Right hindlimb (tissue), 1 donor: ENCODE measurements around the gene NOXRED1.
"Not testable (repeated sequence)": the region's sequence is repeated elsewhere in the genome, so short reads cannot be mapped to it uniquely, and the experiment has no call there.

Source experiments
- DNase-seq: peaks from one replicate; pipeline ENCODE4 v3.0.0-alpha.2; 2018

Gene NOXRED1

GRCh38 chr14:77423423-77423822 lies at the start of gene NOXRED1:
Gene NOXRED1 (minus strand): TSS chr14:77423523. CDS start chr14:77422889, 634 bp downstream.
- DNase-seq: no peak

DNA sequence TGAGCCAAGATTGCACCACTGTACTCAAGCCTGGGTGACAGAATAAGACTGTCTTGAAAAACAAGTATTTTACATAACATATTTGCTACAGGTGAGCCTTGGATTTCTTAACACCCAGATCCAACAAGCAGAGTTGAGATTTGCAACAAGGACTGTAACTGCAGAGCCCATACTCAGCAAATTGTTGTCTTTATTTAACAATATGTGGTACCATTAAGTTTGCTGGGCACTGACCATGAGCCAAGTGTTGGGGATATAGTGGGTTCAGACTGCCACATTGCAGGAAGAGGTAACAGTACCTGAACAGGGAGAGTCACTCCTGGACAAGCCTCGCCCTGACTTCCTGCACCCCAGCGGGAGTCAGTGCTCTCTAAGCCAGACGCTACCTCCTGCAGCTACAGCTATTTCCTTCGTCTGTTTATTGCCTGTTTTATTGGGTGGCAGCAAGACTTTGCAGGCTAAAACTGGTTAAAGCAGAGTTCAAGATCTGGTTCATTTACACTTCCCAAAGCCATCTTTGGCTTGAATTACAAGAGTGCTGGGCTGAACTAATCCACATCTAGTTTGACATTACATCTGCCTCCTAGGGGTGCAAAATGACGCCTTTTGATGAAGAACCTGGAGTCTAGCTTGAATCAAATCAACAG lies 47.0 kb upstream of the NOXRED1 start:
- DNase-seq: no peak

- no peak for DNase-seq
These were observed 46.2 kb upstream of the NOXRED1 start for GRCh38 chr14:77469539-77469938.

GRCh38 chr14:77469067-77469505 lies 45.8 kb upstream of the NOXRED1 start:
- DNase-seq: no peak

- DNase-seq: no peak
These were observed 44.5 kb upstream of the NOXRED1 start for GRCh38 chr14:77467801-77468200.

DNA sequence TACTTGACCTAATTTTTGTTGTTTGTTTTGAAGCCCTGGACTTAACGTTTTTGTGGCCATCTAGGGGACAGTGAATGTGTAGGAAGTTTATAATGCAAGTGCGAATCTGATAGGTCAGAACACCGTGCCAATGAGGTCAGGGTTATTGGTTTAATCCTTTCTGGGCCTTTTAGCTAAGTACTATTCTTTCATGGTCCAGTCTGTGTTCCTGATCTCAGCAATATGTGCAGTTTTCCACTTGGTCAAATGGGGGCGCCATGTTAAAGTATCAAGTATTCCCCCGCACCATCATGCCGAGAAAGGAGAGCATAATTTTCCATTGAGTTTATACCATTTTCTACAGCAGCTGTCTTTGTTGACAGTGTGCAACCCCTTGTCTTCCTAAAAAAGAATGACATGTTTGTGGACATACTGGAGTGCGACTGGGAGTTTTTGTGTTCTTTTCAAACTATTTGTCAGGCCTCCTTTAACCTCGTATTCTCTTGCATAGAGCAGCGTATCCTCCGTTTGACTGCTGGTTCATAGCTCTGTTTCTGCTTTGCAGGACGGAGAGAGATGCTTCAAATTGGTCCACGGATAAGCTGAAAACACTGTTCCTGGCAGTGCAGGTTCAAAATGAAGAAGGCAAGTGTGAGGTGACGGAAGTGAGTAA lies 35.9 kb upstream of the NOXRED1 start:
- peak; percentile 54 for DNase-seq

DNA sequence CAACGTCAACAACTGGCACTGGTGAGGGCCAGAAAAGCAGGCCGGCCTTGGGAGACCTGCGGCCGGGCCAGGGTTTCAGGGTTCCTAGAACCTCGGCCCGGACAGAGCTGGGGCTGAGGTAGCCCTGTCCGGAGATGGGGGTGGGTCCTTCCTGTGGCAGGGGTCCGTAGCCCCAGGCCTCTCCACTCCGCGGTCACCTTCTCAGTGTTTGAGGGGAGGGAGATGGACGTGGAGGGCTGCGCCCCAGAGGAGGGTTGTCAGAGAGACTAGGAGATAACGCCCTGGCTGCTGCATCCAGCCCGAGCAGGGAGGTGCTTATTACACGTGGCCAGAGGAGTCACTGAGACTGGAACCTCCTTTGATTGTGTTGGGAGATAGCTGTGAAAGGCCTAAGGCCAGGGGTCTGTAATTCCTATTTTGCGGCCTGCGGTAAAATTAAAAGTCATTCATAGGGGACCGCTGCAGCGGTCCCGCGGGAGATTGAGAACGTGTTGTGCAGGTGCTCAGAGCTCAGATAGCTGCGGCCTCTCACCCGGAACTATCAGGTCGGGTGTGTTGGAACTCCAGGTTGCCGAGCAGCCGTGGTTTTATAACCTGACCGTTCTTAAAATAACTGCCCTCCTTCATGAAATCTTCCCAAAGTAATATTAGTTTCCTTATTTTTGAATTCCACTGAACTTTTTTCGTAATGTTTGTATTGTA lies 35.1 kb upstream of the NOXRED1 start:
- no peak for DNase-seq

DNA sequence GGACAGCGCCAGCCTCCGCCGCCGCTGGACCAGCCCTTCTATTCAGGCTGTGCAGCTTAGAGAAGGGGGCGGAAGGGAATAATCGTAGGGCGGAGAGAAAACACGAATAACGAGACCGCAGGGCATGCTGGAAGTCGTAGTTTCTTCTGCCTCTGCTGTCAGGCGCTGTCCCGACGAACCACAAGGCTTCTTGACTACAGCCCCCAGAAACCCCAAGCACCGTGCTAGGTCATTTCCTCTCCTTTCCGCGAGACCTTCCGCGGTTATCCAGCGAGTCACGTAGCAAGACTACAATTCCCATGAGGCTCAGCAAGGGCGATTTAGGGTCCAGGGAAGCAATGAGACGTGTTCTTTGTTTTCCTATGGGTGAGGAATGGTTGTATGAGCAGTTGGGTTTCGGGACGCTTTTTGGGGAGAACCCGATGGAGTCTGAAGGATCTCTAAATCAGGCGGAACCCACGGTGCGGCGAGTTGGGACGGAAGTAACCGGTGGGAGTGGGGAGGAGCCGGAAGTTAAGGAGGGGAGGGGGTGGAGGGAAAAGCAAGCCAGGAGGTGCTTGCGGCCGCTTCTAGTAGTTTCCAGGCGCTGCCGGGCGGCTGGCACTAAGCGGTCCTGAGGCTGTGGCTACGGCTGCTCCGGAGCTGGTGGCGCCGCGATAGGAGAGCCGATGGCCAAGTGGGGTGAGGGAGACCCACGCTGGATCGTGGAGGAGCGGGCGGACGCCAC lies 34.4 kb upstream of the NOXRED1 start, which contains the start of the genes AHSA1 and VIPAS39:
Gene AHSA1 (plus strand): TSS at position 572 of the 727 bp plus-strand sequence. CDS start 97 bp downstream, at position 669.
Gene VIPAS39 (minus strand): TSS at position 80 of the 727 bp plus-strand sequence. CDS start 3,499 bp downstream, outside the sequence.
- DNase-seq: peak; percentile 98

GRCh38 chr14:77457115-77457521 lies 33.8 kb upstream of the NOXRED1 start:
- no peak for DNase-seq

GRCh38 chr14:77455966-77456640 lies 32.8 kb upstream of the NOXRED1 start:
- no peak for DNase-seq

DNA sequence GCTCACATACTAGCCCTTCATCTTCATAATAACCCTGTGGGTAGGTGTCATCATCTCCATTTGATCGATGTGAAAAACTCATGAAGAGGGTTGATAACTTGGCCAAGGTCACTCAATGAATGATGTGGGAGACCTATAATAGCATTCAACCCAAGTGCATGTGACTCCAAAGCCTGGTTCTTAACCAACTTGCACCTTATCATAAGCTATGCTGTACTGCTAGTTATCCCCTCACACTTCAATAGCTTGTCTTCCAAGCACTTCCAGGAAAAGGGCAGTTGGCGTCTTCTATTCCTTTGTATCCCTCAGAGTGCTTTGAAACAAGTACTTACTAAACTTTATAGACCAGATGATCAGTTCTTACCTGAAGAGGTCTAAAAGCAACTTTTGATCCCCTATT lies 18.9 kb upstream of the NOXRED1 start:
- DNase-seq: no peak

- no peak for DNase-seq
These were observed 16.5 kb upstream of the NOXRED1 start for GRCh38 chr14:77439861-77440260.

GRCh38 chr14:77438596-77438995 lies 15.3 kb upstream of the NOXRED1 start:
- no peak for DNase-seq

GRCh38 chr14:77436042-77436441 lies 12.7 kb upstream of the NOXRED1 start:
- no peak for DNase-seq

- no peak for DNase-seq
These were observed 3.1 kb upstream of the NOXRED1 start for GRCh38 chr14:77426396-77426795.

DNA sequence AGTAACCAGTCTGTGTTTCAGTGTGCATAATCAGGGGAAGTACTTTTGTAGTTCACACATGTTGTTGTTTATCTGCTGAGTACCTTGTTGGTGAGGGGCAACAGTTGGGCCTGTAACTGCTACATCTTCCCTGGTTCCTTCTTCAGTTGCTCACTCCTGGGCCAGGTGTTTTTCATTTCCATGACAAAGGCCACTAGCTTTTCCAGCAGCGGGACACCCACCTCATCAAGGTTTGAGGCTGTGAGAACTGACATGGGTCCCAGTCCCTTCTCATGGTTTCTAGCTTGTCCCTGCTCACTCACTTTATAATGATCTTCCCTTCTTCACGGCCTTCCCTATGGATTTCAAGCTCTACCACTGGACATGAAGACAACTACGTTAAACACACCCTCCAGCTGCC lies 1.5 kb upstream of the NOXRED1 start:
- DNase-seq: no peak

DNA sequence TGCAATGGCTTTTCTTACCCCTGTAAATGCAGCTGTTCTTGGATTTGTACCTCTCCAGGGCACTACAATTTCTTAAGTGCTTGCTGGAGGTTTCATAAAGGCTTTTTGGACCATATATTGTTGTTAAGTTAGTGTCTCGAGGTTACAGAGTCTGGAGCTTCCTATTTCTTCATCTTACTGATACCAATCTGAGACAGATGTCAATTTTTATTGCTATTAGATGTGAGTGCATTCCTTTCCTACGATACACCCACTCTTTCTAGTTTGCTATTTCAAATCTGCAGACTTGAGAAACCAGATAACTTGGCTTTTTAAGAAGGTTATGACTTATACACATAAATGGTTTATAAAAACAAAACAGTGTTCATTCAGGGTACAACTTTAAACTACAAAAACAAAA lies 2.1 kb downstream of the NOXRED1 start:
- DNase-seq: no peak

DNA sequence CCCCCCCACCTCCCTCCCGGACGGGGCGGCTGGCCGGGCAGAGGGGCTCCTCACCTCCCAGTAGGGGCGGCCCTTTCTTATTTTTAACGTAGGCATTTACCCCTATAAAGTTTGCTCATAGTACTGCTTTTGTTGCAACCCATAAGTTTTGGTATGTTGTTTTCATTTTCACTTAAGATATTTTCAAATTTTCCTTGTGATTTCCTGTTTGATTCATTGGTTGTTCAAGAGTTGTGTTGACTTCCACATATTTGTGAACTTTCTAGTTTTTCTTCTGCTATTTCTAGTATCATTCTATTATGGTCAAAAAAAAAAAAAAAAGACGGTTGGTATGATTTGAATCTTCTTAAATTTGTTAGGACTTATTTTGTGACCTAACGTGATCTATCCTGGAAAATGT lies 6.5 kb downstream of the NOXRED1 start:
- no peak for DNase-seq

DNA sequence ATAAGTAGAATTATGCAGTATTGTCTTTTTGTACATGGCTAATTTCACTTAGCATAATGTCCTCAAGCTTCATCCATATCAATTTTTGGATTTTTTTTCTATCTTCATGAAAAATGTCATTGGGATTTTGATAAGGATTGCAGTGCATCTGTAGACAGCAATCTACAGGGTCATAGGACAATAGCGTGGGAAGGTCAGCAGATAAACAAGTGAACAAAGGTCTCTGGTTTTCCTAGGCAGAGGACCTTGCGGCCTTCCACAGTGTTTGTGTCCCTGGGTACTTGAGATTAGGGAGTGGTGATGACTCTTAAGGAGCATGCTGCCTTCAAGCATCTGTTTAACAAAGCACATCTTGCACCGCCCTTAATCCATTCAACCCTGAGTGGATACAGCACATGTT lies 7.2 kb downstream of the NOXRED1 start:
- DNase-seq: not testable (repeated sequence)

- DNase-seq: not testable (repeated sequence)
These were observed 7.8 kb downstream of the NOXRED1 start for GRCh38 chr14:77415403-77416030.

DNA sequence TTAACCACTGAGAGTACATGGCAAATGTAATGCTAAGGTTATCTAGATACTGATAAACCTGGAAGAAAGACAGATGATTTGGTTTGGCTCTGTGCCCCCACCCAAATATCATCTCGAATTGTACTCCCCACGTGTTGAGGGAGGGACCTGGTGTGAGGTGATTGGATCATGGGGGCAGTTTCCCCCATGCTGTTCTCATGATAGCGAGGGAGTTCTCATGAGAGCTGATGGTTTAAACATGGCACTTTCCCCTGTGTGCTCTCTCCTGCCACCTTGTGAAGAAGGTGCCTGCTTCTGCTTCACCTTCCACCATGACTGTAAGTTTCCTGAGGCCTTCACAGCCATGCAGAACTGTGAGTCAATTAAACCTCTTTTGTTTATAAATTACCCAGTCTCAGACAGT lies 14.2 kb downstream of the NOXRED1 start:
- no peak for DNase-seq

DNA sequence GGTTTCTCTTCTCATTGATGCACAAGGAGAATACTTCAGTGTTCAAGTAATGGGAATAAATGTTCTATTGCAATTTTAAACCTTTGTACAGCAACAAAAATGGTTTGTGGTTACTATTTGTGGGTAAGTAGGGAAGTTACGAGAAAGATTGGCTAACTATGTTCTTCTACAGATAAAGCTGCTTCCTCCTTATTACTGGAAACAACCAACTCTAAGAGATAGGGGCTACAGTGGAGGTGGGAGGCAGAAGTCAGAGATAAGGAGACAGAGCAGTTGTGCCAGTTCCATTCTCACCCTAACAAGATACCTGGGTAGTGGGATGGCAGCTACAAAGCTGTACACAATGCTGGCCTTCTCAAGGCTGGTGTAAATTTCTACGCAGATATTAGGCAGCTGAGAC lies 16.2 kb downstream of the NOXRED1 start:
- no peak for DNase-seq
